Osteoblast (primary cell): ENCODE measurements around the gene FHL2. TPM values are rescaled to one million over a fixed set of nuclear protein-coding genes. Genes with fewer than 3 reads are reported as not detected.
A peak's percentile ranks its signal among the peaks of the same experiment; 100 is the strongest.

Experiments
- DNase-seq: peaks from one replicate; pipeline ENCODE4 v3.0.0; 2011; ENCODE audit warnings: low spot score, mixed read lengths; ENCODE audit not compliant: insufficient read length; ENCODE audit errors: missing footprints
- H2AFZ ChIP-seq: 2 replicates; pipeline ENCODE4 v1.6.0; 2011; ENCODE audit warnings: mild to moderate bottlenecking, low read length
- H3K27ac ChIP-seq: 2 replicates; pipeline ENCODE4 v1.5.1; 2011; ENCODE audit warnings: mild to moderate bottlenecking, low read depth, low read length, moderate library complexity
- H3K27me3 ChIP-seq: 2 replicates; pipeline ENCODE4 v1.6.0; 2012; ENCODE audit warnings: mild to moderate bottlenecking, control low read depth, inconsistent platforms, low read length, moderate library complexity; ENCODE audit not compliant: insufficient read depth
- H3K36me3 ChIP-seq: 2 replicates; pipeline ENCODE4 v1.5.1; 2011; ENCODE audit warnings: mild to moderate bottlenecking, low read length, control low read depth, moderate library complexity; ENCODE audit not compliant: insufficient read depth
- H3K4me1 ChIP-seq: 2 replicates; pipeline ENCODE4 v1.5.1; 2011; ENCODE audit warnings: mild to moderate bottlenecking, low read length, control low read depth, moderate library complexity; ENCODE audit not compliant: insufficient read depth
- H3K4me2 ChIP-seq: 2 replicates; pipeline ENCODE4 v1.6.0; 2011; ENCODE audit warnings: mild to moderate bottlenecking, low read length; ENCODE audit not compliant: insufficient read depth
- H3K4me3 ChIP-seq: fragments of 200-600 bp; sonication (generic); 3 replicates; pipeline ENCODE4 v1.5.1; 2012; ENCODE audit warnings: mild to moderate bottlenecking, low read length, inconsistent platforms; ENCODE audit not compliant: insufficient read depth
- H3K79me2 ChIP-seq: 2 replicates; pipeline ENCODE4 v1.6.0; 2012; ENCODE audit warnings: mild to moderate bottlenecking, low read length, control low read depth, inconsistent platforms; ENCODE audit not compliant: insufficient read depth
- H3K9me3 ChIP-seq: 2 replicates; pipeline ENCODE4 v1.5.1; 2011; ENCODE audit warnings: low read depth, low read length, control low read depth
- H4K20me1 ChIP-seq: 2 replicates; pipeline ENCODE4 v1.6.0; 2012; ENCODE audit warnings: mild to moderate bottlenecking, low read length, control low read depth; ENCODE audit not compliant: insufficient read depth
- total RNA-seq: library from RNA; depleted of rRNA; stranded (reverse); fragments of >200 nt; gene quantifications from 2 replicates; pipeline ENCODE4 v1.2.3, GENCODE V29; 2012
- TF ChIP-seq, protein P1 (sequence below): IDR thresholded peaks from 2 replicates; pipeline ENCODE4 v1.5.1; 2011; ENCODE audit warnings: mild to moderate bottlenecking, low read depth, low read length, moderate library complexity; ENCODE audit errors: extremely low read depth

FHL2 gene
- total RNA-seq, 1 donor = 566 TPM

- no peak overlapping the region for H2AFZ ChIP-seq
- DNase-seq = no peak
- H3K27ac ChIP-seq = peak overlapping the region; percentile 27
- H3K36me3 ChIP-seq = peaks cover 86% of the 10 kb centered on the region
- peaks cover 28% of the 10 kb centered on the region for H3K79me2 ChIP-seq
- peaks cover 48% of the 10 kb centered on the region for H4K20me1 ChIP-seq
- no peak overlapping the region for H3K4me2 ChIP-seq
- H3K4me3 ChIP-seq = no peak overlapping the region
- peaks cover 44% of the 10 kb centered on the region for H3K4me1 ChIP-seq
- H3K9me3 ChIP-seq = no peaks in the 10 kb centered on the region
- TF ChIP-seq, protein P1, sequence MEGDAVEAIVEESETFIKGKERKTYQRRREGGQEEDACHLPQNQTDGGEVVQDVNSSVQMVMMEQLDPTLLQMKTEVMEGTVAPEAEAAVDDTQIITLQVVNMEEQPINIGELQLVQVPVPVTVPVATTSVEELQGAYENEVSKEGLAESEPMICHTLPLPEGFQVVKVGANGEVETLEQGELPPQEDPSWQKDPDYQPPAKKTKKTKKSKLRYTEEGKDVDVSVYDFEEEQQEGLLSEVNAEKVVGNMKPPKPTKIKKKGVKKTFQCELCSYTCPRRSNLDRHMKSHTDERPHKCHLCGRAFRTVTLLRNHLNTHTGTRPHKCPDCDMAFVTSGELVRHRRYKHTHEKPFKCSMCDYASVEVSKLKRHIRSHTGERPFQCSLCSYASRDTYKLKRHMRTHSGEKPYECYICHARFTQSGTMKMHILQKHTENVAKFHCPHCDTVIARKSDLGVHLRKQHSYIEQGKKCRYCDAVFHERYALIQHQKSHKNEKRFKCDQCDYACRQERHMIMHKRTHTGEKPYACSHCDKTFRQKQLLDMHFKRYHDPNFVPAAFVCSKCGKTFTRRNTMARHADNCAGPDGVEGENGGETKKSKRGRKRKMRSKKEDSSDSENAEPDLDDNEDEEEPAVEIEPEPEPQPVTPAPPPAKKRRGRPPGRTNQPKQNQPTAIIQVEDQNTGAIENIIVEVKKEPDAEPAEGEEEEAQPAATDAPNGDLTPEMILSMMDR = no peak
- no peaks in the 10 kb centered on the region for H3K27me3 ChIP-seq
Observed at GRCh38 chr2:105361102-105361889, 37.6 kb downstream of the FHL2 start.

DNA sequence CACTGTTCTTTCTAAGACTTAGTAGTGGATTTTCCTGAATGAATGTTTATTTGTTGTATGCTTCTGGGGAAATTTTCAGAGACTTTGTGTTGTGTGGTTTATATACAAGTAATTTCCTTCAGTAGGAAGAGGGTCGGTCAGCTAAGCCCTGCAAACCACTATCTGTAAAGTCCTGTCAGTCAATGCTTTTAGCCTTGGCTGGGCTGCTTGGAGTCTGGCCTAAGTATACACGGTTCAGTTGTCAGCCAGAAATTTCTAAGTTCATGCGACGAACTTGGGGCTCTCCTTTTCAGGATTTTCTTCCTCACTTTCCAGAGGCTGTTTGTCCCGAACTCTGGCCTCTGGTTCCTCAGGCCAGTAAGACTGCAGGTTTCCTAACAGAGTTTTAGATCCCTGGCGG lies 40.3 kb downstream of the FHL2 start:
- no peaks in the 10 kb centered on the region for H3K9me3 ChIP-seq
- TF ChIP-seq, protein P1 = no peak
- no peak overlapping the region for H3K4me2 ChIP-seq
- DNase-seq = no peak
- H2AFZ ChIP-seq = no peak overlapping the region
- H3K36me3 ChIP-seq = peaks cover 58% of the 10 kb centered on the region
- no peaks in the 10 kb centered on the region for H3K27me3 ChIP-seq
- H4K20me1 ChIP-seq = peaks cover 30% of the 10 kb centered on the region
- H3K27ac ChIP-seq = peak overlapping the region; percentile 43
- peaks cover 13% of the 10 kb centered on the region for H3K79me2 ChIP-seq
- H3K4me3 ChIP-seq = no peak overlapping the region
- peaks cover 24% of the 10 kb centered on the region for H3K4me1 ChIP-seq

GRCh38 chr2:105357122-105357521 lies 41.7 kb downstream of the FHL2 start:
- peaks cover 17% of the 10 kb centered on the region for H3K4me1 ChIP-seq
- H3K9me3 ChIP-seq = no peaks in the 10 kb centered on the region
- H3K79me2 ChIP-seq = no peaks in the 10 kb centered on the region
- H2AFZ ChIP-seq = no peak overlapping the region
- no peak overlapping the region for H3K27ac ChIP-seq
- H3K4me2 ChIP-seq = no peak overlapping the region
- TF ChIP-seq, protein P1 = no peak
- no peaks in the 10 kb centered on the region for H3K27me3 ChIP-seq
- no peak for DNase-seq
- H3K36me3 ChIP-seq = peaks cover 44% of the 10 kb centered on the region
- peaks cover 15% of the 10 kb centered on the region for H4K20me1 ChIP-seq
- no peak overlapping the region for H3K4me3 ChIP-seq

DNA sequence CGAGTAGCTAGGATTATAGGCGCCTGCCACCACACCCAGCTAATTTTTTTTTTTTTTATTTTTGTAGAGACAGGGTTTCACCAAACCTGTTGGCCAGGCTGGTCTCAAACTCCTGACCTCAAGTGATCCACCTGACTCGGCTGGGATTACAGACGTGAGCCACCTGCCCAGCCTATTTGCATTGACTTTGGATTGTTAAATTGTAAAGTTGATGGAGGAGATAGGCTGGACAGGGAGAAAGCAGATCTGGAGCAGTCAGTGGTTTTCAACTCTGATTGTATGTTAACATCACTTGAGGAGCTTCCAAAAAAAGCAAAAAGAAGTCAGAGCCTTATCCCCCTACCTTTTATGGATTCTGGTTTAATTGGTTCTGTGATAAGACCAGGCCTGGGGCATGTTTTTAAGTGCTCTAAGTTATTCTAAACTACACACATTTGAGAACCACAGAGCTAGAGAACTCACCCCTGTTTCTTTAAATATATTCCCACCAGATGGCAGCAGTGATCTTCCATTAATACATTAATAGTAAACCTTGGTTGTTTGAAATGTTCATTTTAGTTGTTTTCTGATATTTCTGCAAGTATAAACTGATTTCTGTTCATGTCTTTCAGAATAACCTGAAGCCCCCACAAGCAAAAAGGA lies 54.0 kb downstream of the FHL2 start:
- DNase-seq = no peak
- H4K20me1 ChIP-seq = no peaks in the 10 kb centered on the region
- H3K36me3 ChIP-seq = peaks cover 80% of the 10 kb centered on the region

More for the DNA sequence above, 54.0 kb downstream of the FHL2 start:
- Histone ChIP-seq H3K79me2 (peaks cover 23% of the 10 kb centered on the region), H3K27me3 (no peaks in the 10 kb centered on the region), H3K9me3 (no peaks in the 10 kb centered on the region), H3K27ac (no peak overlapping the region), H3K4me2 (no peak overlapping the region), H2AFZ (no peak overlapping the region), H3K4me3 (no peak overlapping the region), H3K4me1 (no peaks in the 10 kb centered on the region)
- TF ChIP-seq, protein P1 = peak; percentile 40
